Right ventricle myocardium superior (tissue), 1 donor: ENCODE data around the gene RANBP17. TPM values are rescaled to one million over a fixed set of nuclear protein-coding genes. Genes with fewer than 3 reads are reported as not detected.

ENCODE experiments used
- ATAC-seq: fragments of 200-7000 bp; cut with Tn5 transposase; one replicate; pipeline ENCODE4 v1.9.1; 2020; ENCODE audit warnings: mild to moderate bottlenecking; ENCODE audit not compliant: poor library complexity
- DNase-seq: peaks from one replicate; pipeline ENCODE4 v3.0.0-alpha.2; 2020
- intact Hi-C: fragments of 100-400 bp; cut with DNase I; formaldehyde crosslinking; loops from one replicate; pipeline ENCODE4 v1.11.2; 2022
- total RNA-seq: library from RNA; stranded (reverse); fragmentation: NEBNext Ultra II Directional; extraction: Animal tissue kit (Norgen Biotek cat#: 25700); gene quantifications from one replicate; pipeline ENCODE4 v1.2.1, GENCODE V29; 2021
- donor health status: DM: no; HTN: yes; CAD: no; lungs with severe emphysema.

The RANBP17 gene
- total RNA-seq, 1 donor from 2014 or later = 2.9 TPM

DNA sequence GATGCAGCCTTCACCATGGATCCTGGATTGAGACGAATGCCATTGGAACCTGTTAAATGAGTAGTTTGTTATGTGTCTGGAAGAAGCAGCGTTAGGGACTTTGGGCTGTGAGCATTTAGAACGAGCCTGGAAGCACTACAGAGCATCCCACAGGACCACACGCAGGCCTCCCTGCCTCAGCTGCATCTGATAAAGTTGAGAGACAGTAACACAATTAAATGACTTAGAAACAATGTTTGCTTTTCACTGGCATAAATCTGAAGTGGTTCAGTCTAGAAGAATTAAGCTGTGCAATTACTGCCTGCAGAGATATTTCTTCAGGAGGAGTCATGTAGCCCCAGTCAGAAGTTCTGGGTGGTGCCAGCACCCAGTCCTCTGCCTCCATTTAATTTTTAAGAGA is 437.4 kb downstream of the RANBP17 start:
- ATAC-seq (no peak), DNase-seq (no peak)
- intact Hi-C loops = no loop called here

DNA sequence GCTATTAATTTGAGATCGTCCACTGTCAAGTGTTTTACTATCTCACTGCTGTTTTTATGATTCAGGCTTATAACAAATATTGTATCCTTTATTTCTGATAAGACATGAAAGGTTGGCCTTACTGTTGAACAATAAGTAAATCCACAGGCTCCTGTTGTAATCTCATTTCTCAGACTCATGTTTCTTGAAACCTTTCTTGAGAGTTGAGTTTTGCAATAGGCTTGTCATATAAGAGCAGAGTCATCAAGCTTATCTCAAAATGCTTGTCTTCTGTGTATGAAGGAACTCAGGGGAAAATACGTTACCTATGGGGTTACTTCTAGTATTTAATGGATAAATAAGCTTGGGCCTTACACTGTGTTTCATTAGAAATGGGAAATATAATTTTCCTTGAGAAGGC is 438.0 kb downstream of the RANBP17 start:
- ATAC-seq (no peak), DNase-seq (no peak)
- intact Hi-C loops = no loop called here

- ATAC-seq (no peak), DNase-seq (no peak)
- intact Hi-C loops = no loop called here
These were observed 438.5 kb downstream of the RANBP17 start for GRCh38 chr5:171300358-171300757.

- DNase-seq (no peak), ATAC-seq (no peak)
- intact Hi-C loops = no loop called here
These were observed 444.3 kb downstream of the RANBP17 start for GRCh38 chr5:171306166-171306565.

GRCh38 chr5:171306781-171307591 is 445.2 kb downstream of the RANBP17 start:
- no peak for ATAC-seq
- intact Hi-C loops = no loop called here
- DNase-seq = no peak

DNA sequence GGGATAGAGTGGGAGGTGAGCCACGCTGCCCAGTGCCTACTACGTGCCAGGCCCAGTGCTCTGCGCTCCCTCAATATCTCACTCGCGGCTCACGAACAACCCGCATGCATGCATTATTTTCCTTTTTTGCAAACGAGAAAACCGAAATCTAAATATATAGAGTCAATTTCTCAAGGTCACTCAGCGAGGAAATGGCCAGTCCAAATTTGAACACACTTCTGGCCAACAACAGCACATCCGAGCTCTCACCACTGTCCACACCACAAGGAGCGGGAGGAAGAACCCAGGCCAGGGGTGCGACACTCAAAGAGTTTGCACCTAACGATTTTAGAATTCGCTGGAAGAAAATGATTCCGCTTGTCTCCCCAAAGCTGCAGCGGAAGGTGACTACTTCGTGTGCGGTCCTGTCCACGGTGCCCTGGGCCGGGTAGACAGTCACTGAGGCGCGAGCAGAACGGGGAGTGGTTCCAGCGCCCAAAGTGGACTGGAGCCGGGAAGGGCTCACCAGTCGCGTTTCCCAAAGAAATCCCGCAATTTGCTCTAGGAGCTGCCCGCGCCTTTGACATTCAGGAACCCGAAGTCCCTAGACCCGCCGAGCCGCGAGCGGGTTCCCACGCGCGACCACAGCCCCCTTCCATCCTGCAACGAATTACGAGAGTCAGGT is 446.1 kb downstream of the RANBP17 start:
- intact Hi-C loops = no loop called here
- ATAC-seq = no peak

DNA sequence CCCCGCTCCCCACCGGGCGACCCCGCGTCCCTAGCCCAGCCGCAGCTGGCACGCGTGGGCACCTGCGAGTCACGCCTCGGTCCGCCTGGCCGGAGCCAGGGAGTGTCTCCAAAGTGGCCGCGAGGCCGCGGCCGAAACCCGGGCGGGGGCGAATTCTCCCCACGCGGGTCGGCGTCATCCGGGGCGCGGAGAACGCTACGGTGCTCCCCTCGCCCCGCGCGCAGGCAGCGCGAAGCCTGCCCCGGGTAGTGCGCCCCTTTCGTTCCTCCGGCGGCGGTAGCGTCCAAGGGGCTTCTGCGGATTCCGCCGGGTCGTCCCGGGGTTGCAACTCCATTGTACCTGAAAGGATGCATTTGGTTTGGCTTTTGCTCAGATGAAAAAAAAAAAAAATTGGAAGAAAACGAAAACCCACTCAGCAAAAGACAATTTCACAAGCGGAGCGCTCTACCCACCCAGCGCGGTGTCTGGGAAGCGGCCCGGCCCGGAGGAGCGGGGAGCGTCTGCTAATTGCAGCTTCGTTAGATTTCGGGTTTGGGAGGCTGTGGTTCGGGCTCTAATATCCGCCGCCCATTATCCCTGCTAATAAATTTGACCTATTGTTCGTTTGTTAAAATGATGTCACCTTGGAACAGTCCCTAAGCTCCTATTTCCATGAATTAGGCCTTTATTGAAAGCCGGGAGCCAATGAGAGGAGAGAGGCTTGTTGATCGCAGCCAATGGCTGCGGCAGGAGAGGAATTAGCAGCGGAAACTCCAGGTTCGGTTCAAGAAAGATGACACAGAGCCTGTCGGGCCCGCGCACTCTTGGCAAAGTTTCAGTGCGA is 446.8 kb downstream of the RANBP17 start, which contains the start of gene TLX3:
TSS of gene TLX3 (plus strand) at position 796 of the 823 bp plus-strand sequence. CDS start 118 bp downstream, outside the sequence.
- ATAC-seq = no peak
- no peak for DNase-seq
- intact Hi-C loops = no loop called here

More for the DNA sequence above, 446.1 kb downstream of the RANBP17 start:
- no peak for DNase-seq

- ATAC-seq = no peak
- DNase-seq = no peak
- intact Hi-C loops = no loop called here
These were observed 447.7 kb downstream of the RANBP17 start for GRCh38 chr5:171309276-171310211.

DNA sequence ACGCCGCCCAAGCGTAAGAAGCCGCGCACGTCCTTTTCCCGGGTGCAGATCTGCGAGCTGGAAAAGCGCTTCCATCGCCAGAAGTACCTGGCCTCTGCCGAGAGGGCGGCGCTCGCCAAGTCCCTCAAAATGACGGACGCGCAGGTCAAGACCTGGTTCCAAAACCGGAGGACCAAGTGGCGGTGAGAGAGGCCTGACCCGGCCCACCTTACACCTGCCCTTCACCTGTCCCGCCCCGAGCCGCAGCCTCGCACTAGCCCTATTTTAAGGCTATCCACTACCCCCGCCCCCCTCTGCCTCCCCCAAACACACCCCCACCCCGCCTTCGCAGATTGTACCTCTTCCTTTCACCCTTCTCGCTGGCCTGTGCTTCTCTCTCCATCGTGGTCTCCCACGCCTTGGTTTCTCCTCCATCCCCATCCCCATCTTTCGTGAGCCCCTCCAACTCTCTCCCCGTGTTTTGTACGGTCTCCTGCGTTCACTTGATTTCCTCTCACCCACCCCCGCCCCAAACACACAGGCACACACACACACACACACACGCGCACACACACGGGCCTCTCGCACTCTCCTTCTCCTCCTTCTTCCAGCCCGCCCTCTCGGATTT is 448.5 kb downstream of the RANBP17 start:
- intact Hi-C loops = no loop called here
- ATAC-seq = no peak

DNA sequence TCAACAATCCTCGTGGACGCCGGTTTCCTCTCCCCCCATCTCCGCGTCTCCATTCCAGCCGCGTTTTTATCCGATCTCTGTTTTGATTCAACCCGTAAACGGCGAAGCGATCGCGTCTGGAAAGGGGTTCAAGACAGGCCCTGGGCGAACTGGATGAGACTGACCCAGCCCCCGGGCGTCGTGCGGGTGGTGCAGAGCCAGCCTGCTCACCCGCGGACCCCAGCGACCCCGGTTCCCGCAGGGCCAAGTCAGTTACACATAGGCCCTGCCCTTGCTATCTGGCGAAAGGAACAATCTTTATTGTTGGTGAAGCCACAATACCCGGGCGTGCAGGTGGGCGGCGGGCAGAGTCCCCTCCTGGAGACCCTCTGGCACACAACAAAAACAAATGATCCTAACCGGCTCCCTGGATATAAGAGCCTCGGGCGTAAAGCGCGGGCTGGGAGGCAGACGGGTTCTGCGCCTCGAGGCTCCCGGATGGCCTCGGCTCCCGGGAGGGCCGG is 449.1 kb downstream of the RANBP17 start:
- DNase-seq (no peak), ATAC-seq (no peak)
- intact Hi-C loops = no loop called here

More for the DNA sequence above, 448.5 kb downstream of the RANBP17 start:
- DNase-seq = no peak

DNA sequence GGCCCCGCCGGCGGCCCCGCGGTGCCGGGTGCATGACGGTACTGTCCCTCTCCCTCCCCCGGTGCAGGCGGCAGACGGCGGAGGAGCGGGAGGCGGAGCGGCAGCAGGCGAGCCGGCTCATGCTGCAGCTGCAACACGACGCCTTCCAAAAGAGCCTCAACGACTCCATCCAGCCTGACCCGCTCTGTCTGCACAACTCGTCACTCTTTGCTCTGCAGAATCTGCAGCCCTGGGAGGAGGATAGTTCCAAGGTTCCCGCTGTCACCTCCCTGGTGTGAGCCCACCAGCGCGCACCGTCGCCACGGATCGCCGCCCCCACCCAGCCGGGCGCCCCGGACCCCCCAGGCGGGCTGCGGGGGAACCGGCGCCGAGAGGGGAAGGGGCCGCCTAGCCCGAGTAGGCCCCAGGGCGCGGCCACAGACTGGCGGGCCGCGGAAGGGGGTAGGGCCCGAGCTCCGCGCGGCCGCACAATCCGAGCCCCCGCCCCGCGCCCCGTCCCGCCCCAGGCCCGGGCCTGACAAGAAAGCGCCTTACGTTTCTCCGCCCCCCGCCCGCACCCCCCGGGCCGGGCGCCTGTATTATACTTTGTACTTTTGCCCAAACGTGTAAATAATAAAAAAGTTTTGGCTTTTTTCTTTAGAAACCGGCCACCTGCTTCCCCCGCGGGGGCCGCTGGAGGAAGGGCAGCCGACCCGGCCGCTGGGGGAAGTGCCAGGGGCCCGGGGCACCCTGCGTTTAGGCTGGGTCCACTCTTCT is 449.7 kb downstream of the RANBP17 start:
- DNase-seq (no peak), ATAC-seq (peak; percentile 25)
- intact Hi-C loops = no loop called here

- ATAC-seq = no peak
- intact Hi-C loops = no loop called here
- no peak for DNase-seq
These were observed 450.5 kb downstream of the RANBP17 start for GRCh38 chr5:171312129-171312974.

DNA sequence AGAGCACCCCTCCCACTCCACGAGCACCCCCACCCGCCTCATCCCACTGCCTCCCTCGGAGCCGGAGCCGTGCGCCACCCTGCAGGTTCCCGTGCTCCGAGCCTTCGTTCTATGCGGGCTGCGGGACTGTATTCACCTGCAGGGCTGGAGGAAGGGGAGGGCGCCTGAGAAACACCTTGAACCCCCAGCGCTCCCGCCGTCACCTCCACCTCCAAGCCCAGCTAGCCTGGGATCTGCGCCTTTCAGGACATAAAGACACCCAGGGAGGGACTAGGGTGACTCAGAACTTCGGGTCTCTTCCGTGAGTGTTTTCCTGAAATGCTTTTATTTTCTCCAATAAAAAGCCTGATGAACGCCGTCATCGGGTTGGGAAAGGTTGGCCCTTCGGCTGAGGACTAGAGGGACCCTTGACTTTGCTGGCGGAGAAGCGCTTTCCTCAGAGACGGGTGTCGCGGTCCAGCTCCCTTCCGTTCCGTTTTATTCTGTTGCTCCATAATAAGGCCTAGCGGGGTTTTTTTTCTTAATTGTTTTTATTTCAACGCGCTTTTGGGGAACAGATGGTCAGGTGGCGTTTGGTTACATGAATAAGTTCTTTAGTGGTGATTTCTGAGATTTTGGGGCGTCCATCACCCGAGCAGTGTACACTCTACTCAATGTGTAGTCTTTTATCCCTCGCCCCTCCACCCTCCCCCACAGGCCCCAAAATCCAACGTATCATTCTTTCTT is 451.8 kb downstream of the RANBP17 start:
- intact Hi-C loops = no loop called here
- ATAC-seq (no peak), DNase-seq (no peak)

GRCh38 chr5:171314728-171315385 is 453.0 kb downstream of the RANBP17 start:
- DNase-seq (no peak), ATAC-seq (peak; percentile 67)
- intact Hi-C loops = no loop called here

GRCh38 chr5:171315386-171315891 is 453.6 kb downstream of the RANBP17 start:
- ATAC-seq = peak; percentile 9
- intact Hi-C loops = no loop called here
- DNase-seq = no peak
